GM12801 (cell line): ENCODE data around the gene TENM4.

Experiments used
- TF ChIP-seq, protein P1 (sequence below): IDR thresholded peaks from one replicate; pipeline ENCODE4 v1.5.1; 2011; ENCODE audit warnings: control low read depth; ENCODE audit not compliant: insufficient read length; ENCODE audit errors: extremely low read depth

TENM4 gene

DNA sequence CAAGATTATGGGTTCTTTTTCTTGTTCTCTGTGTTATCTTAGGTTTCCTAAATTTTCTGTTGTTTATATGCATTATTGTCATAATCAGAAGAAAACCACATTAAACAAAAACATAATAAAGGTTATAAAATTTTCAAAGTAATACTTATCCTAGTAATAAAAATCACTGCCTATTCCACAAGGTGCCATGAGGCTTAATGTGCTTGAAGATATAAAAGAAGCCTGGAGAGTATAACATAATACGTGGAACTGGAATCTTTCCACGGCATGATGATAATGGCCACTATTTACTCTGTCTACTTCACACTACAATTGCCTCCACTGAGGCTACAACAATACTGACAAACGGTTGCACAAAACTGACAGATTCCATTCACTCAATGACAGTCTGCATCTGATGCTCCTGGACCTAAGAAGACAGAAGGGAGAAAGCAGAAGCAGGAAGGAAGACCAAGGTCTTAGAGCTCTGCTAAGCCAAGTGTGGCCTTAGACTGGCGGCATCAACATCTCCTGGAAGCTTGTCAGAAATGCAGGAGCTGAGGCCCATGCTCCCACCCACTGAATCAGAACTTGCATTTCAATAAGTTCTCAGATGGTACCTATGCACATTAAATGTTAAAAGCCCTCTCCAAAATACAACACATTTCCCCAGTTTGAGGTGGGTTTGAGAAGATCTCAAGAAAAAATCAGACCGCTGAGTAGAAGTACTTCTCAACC is 13.1 kb downstream of the TENM4 start:
- TF ChIP-seq, protein P1, sequence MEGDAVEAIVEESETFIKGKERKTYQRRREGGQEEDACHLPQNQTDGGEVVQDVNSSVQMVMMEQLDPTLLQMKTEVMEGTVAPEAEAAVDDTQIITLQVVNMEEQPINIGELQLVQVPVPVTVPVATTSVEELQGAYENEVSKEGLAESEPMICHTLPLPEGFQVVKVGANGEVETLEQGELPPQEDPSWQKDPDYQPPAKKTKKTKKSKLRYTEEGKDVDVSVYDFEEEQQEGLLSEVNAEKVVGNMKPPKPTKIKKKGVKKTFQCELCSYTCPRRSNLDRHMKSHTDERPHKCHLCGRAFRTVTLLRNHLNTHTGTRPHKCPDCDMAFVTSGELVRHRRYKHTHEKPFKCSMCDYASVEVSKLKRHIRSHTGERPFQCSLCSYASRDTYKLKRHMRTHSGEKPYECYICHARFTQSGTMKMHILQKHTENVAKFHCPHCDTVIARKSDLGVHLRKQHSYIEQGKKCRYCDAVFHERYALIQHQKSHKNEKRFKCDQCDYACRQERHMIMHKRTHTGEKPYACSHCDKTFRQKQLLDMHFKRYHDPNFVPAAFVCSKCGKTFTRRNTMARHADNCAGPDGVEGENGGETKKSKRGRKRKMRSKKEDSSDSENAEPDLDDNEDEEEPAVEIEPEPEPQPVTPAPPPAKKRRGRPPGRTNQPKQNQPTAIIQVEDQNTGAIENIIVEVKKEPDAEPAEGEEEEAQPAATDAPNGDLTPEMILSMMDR = no peak

DNA sequence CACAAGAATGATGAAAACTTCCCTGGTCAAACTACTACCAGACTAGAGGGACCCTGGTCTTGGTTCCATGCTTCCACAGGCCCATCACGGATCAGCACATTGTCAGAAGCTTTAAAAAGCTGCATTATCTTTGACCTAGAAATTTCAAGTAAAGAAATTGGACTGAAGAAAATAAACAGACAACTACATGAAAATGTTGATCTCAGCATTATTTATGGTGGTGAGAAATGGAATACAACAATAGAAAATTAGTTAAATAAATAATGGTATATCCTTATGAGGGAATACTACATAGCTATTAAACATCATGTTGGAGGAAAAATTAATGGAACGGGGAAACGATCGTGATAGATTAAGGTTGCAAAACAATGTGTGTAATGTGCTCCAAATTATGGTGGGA is 13.7 kb downstream of the TENM4 start:
- TF ChIP-seq, protein P1 = no peak

DNA sequence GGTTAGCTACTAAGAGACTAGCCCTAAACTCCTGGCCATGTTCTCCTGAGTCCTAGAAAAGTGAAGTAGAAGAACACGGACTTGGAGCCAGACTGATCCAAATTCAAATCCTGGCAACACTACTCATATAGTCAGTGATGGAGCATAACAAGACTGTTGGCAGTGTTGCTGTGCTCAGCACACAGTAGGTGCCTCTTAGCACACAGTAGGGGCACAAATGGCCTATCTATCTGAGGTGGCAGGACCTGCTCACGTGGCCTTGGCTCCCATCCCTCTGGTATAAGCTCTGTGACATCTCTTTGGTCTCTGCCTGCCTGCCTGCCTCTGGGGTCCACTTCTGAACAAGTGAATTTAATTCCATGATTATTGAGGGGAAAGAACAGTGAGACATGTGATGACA is 15.4 kb downstream of the TENM4 start:
- TF ChIP-seq, protein P1 = no peak

DNA sequence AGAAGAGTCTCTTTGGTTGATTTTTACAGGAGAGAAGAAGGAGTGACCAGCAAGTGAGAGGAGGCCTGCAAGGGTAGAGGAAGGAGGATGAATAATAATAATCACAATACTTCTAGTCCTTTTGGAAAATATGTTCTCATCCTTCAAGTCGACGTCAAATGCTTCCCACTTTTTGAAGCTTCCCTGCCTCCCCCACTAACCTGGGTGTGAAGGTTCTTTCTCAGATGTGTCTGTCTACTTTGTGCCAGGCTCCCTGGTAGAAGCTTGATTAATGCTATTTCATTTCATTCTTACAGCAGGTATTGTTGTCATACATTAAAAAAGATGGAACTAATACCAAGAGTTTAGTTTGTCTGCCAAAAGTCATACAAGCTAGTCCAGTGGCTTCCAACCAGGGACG is 17.1 kb downstream of the TENM4 start:
- TF ChIP-seq, protein P1 = no peak

DNA sequence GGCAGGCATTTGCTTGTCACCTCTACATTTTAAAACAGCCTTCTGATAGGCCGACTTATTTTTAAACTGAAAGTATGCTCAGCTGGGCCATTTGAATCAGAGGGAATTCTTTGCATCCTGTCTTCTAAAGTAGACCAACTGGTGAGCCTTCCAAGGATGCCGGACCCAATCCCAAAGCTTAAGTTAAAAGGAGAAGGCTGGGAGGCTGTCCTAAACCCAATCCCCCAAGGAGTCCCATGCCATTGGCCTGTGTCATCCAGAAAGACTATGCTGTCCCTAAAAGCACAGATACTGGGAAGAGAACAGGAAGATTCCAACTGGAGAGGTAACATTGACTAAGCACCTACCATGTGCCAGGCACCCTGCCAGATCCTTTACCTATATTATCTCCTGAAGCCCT is 18.0 kb downstream of the TENM4 start:
- TF ChIP-seq, protein P1 = no peak

DNA sequence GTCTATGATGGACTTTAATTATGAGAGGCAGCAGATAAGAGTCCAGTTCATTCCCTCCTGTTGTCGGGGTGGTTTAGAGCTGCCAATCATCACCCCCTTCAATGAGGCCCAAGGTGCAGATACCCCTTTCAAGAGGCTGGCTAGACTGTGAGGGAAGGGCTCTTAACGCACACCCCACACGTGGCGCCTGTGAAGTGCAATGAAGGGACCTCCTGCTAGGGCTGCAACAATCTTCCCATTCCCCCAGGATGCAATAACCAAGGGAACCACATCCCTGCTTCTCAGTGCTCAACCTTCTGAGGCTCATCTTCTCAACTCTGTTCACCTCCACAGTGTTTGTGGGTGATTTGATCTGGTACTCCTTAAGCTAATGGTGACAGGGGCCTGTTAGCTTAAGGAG is 19.0 kb downstream of the TENM4 start:
- TF ChIP-seq, protein P1 = no peak

DNA sequence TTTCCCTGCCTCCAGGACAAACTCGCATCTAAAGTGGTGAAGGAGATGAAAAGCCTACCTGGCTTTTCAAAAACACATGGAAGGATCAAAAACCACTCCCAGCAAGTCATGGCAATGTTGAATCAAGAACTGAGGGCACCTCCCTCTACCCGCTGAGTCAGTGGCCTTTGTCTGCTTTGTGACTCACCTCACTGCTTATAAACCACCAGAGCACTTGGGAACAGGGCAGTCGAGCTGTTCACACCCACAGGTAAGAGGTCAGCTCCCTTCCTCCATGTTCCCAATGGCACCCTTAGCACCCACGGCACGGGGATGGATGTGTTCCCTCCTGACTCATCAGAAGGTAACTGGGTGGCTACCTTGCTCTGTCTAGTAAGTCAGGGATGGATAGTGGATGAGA is 21.7 kb downstream of the TENM4 start:
- TF ChIP-seq, protein P1 = no peak
